Fibroblast of villous mesenchyme (primary cell): ENCODE data around the gene TROAP. TPM values are rescaled to one million over a fixed set of nuclear protein-coding genes. Genes with fewer than 3 reads are reported as not detected.
A peak's percentile ranks its signal among the peaks of the same experiment; 100 is the strongest.
"Not testable (repeated sequence)": the region's sequence is repeated elsewhere in the genome, so short reads cannot be mapped to it uniquely, and the experiment has no call there.

Experiments
- DNase-seq: peaks from one replicate; pipeline ENCODE4 v3.0.0-alpha.2; 2010; ENCODE audit warnings: low read depth
- H3K4me3 ChIP-seq: 2 replicates; pipeline ENCODE4 v1.5.1; 2011; ENCODE audit warnings: low read depth, mild to moderate bottlenecking, low read length
- total RNA-seq: library from RNA; depleted of rRNA; stranded (reverse); fragments of >200 nt; gene quantifications from 2 replicates; pipeline ENCODE4 v1.2.3, GENCODE V29; 2012
- TF ChIP-seq, protein P1 (sequence below): IDR thresholded peaks from 2 replicates; pipeline ENCODE4 v1.5.1; 2012; ENCODE audit warnings: low read depth, mild to moderate bottlenecking, low read length; ENCODE audit not compliant: insufficient read depth

Gene TROAP
- total RNA-seq, 1 donor = 14.7 TPM

DNA sequence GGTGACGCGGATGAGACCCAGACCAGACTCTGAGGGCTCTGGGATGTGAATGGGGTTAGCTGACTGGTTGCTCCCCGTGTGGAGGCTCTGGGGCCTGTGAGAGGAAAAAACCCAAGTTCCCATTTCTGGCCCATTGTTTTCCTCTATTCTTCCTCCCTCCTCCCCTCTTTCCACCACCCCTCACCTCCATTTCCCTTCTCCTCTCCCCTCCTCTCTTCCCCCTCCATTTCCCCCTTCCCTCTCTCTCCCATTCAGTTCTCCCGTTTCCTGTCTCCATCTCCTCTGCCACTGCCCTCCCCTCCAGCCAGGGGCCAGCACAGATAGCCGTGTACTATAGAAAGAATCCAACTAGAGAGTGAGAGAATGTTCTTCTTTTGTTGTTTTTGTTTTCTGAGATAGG lies 40.8 kb upstream of the TROAP start:
- TF ChIP-seq, protein P1, sequence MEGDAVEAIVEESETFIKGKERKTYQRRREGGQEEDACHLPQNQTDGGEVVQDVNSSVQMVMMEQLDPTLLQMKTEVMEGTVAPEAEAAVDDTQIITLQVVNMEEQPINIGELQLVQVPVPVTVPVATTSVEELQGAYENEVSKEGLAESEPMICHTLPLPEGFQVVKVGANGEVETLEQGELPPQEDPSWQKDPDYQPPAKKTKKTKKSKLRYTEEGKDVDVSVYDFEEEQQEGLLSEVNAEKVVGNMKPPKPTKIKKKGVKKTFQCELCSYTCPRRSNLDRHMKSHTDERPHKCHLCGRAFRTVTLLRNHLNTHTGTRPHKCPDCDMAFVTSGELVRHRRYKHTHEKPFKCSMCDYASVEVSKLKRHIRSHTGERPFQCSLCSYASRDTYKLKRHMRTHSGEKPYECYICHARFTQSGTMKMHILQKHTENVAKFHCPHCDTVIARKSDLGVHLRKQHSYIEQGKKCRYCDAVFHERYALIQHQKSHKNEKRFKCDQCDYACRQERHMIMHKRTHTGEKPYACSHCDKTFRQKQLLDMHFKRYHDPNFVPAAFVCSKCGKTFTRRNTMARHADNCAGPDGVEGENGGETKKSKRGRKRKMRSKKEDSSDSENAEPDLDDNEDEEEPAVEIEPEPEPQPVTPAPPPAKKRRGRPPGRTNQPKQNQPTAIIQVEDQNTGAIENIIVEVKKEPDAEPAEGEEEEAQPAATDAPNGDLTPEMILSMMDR = no peak
- no peak for DNase-seq
- no peak overlapping the region for H3K4me3 ChIP-seq

DNA sequence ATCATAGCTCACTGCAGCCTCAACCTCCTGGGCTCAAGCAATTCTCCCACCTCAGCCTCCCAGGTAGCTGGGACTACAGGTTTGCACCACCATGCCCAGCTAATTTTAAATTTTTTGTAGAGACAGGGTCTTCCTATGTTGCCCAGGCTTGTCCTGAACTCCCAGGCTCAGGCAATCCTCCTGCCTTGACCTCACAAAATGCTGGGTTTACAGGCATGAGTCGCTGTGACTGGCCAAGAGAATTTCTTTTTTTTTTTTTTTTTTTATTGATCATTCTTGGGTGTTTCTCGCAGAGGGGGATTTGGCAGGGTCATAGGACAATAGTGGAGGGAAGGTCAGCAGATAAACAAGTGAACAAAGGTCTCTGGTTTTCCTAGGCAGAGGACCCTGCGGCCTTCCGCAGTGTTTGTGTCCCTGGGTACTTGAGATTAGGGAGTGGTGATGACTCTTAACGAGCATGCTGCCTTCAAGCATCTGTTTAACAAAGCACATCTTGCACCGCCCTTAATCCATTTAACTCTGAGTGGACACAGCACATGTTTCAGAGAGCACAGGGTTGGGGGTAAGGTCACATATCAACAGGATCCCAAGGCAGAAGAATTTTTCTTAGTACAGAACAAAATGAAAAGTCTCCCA lies 40.2 kb upstream of the TROAP start:
- DNase-seq = not testable (repeated sequence)

DNA sequence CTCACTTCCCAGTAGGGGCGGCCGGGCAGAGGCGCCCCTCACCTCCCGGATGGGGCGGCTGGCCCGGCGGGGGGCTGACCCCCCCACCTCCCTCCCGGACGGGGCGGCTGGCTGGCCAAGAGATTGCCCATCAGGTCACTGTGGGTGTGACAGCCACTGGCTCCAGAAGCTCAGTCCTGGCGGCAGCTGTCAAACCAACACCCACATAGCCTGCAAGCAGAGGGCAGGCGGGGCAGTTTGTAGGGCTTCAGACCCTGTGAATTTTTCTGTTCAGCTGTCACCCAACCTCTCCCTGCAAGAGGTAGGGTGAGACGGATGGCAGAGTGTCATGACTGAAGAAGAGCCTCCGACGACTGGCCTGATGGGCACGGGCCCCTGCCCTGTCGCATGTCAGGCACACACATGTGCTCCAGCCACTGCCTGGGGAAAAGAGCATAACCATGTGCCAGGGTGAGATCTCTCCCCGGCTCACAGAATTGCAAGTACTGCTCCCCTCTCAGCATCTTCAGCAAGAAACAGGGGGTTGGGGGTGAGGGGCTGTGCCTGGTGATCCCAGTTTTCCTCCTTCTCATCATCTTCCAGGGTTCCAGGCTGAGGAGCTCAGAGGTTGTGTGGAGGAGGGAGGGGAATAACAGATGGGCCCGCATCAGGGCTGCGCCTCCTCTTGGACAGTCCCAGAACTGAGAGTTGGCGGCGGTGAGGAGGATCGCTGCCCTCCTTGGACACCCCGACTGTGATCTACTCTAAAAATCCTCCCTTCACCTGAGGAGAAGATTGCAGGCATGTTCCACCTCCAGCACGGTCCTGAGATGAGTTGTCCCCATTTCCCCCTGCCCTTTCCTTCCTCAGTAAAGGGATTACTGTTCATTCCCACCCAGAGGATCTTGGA lies 39.3 kb upstream of the TROAP start:
- H3K4me3 ChIP-seq = no peak overlapping the region
- TF ChIP-seq, protein P1 = peak; percentile 24
- DNase-seq = no peak

More for the DNA sequence above, 40.2 kb upstream of the TROAP start:
- H3K4me3 ChIP-seq = not testable (repeated sequence)

DNA sequence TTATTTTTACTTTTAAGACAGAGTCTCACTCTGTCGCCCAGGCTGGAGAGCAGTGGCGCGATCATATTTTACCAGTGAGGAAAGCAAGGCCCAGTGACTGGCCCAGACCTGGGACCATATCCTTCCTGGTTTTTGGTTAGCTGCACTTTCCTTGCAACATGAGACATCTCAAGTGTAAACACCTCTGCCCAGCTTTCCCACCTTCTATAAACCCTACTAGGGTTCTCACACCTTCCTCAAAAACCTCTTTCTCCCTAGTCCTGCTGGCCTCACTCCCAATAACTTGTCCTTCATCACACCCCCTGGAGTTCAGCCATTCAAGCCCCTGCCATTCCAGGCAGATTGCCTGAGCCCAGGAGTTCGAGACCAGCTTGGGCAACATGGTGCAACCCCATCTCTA lies 38.4 kb upstream of the TROAP start:
- no peak for DNase-seq
- no peak overlapping the region for H3K4me3 ChIP-seq
- TF ChIP-seq, protein P1 = no peak

DNA sequence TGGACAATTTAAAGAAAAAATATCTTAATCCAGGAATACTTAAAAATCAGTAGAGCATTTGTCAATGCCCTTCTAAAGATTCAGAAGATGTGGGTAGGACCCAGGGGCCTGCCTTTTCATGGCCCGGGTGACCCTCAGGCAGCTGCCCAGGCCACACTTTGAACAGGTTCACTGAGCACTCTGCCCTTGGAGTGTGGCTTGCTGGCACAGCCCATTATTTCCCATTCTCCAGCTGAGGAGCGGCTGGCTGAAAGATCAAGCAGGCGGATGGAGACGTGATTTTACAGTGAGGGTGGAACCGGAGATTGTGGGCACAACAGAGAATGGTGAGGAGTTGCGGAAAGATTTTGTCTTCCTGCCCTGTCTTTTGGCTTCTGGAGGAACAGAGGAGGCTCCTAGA lies 35.2 kb upstream of the TROAP start:
- DNase-seq = no peak
- no peak overlapping the region for H3K4me3 ChIP-seq
- TF ChIP-seq, protein P1 = no peak

DNA sequence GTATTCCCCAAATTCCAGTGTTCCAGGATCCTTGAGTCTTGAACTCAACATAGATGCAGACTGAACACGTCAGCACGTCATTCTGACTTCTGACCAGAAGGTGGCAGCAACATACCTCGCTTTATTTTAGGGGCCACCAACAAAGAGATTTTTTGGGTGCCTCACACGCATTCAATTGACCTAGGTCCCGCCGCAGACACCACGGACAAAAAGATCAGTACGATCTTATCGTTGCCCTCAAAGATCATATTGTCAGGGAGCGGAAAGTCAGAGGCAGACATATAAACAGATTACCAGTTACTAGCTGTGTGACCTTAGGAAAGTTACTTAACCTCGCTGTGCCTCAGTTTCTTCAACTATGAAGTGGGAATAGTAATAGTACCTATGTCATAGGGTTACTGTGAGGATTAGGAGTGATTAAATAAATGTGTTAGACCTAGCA lies 34.6 kb upstream of the TROAP start:
- H3K4me3 ChIP-seq = no peak overlapping the region
- TF ChIP-seq, protein P1 = peak; percentile 82
- DNase-seq = peak; percentile 58

DNA sequence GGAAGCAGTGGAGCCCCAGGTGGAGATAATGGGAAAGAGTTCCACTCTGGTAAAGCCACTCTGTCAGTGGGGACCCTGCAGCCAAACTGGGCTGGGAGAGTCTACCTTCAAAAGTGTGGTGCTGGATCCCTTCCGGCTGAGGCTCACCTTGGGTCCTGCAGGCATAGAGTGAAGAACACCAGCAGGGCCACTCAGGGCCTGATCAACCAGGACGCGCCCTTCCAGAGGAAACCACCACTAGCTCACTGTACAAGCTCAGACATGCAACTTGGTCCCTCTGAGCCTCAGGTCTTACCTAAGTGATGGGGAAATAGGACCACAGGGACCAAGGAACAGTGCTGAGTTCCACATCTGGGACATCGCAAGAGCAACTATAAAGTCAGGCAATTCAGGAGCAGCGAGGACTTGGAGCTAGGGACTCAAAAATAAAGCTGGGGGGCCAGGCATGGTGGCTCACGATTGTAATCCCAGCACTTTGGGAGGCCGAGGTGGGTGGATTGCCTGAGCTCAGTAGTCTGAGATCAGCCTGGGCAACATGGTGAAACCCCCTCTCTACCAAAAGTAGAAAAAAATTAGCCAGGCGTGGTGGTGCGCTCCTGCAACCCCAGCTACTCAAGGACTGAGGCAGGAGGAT lies 34.0 kb upstream of the TROAP start:
- H3K4me3 ChIP-seq = no peak overlapping the region
- no peak for DNase-seq
- TF ChIP-seq, protein P1 = no peak
